Posterior cingulate gyrus (tissue), 11 donors: ENCODE data around the gene HNRNPUL1.
"Not testable (repeated sequence)": the region's sequence is repeated elsewhere in the genome, so short reads cannot be mapped to it uniquely, and the experiment has no call there.

Source experiments
- DNase-seq, 10 donors: peaks; one replicate each; pipeline versions ENCODE4 v3.0.0 to v3.0.0-alpha.2; 2020 to 2021; ENCODE audit warnings: mixed read lengths in 3 of 10
- intact Hi-C: fragments of 100-400 bp; cut with DNase I; formaldehyde crosslinking; loops from one replicate; pipeline ENCODE4 v1.15.1; 2023

Gene HNRNPUL1

GRCh38 chr19:41269055-41269454 is 4.9 kb downstream of the HNRNPUL1 start:
- peak in 1 of 10 donors; percentile 14 for DNase-seq
- intact Hi-C loops: no loop called here

- peak in 1 of 10 donors; percentile 33 for DNase-seq
Measured at GRCh38 chr19:41269571-41269970, 5.4 kb downstream of the HNRNPUL1 start.

GRCh38 chr19:41273076-41273475 is 8.9 kb downstream of the HNRNPUL1 start:
- no peak for DNase-seq
- intact Hi-C loops: no loop called here

More at GRCh38 chr19:41269571-41269970, 5.4 kb downstream of the HNRNPUL1 start:
- intact Hi-C loops: no loop called here

GRCh38 chr19:41274802-41275201 is 10.6 kb downstream of the HNRNPUL1 start:
- intact Hi-C loops: no loop called here
- DNase-seq: peak in 1 of 10 donors; percentile 16

- no peak for DNase-seq
- intact Hi-C loops: no loop called here
Measured at GRCh38 chr19:41276231-41276630, 12.1 kb downstream of the HNRNPUL1 start.

GRCh38 chr19:41278478-41278877 is 14.3 kb downstream of the HNRNPUL1 start:
- intact Hi-C loops: no loop called here
- no peak for DNase-seq

- intact Hi-C loops: no loop called here
- no peak for DNase-seq
Measured at GRCh38 chr19:41288673-41289530, 24.7 kb downstream of the HNRNPUL1 start.

- intact Hi-C loops, DNase-seq: not testable (repeated sequence)
Measured at GRCh38 chr19:41289814-41290213, 25.6 kb downstream of the HNRNPUL1 start.

- intact Hi-C loops: no loop called here
Measured at GRCh38 chr19:41294393-41294792, 30.2 kb downstream of the HNRNPUL1 start.

GRCh38 chr19:41295499-41295898 is 31.3 kb downstream of the HNRNPUL1 start:
- intact Hi-C loops: no loop called here
- no peak for DNase-seq

More at GRCh38 chr19:41294393-41294792, 30.2 kb downstream of the HNRNPUL1 start:
- no peak for DNase-seq

- intact Hi-C loops: no loop called here
Measured at GRCh38 chr19:41296433-41296871, 32.3 kb downstream of the HNRNPUL1 start.

GRCh38 chr19:41297628-41298347 is 33.6 kb downstream of the HNRNPUL1 start:
- DNase-seq: peak in 1 of 10 donors; percentile 30
- intact Hi-C loops: no loop called here

More at GRCh38 chr19:41296433-41296871, 32.3 kb downstream of the HNRNPUL1 start:
- no peak for DNase-seq

- peak in 3 of 10 donors; percentile 35 to 86 (median 76) for DNase-seq
- intact Hi-C loops: no loop called here
Measured at GRCh38 chr19:41298348-41298964, 34.3 kb downstream of the HNRNPUL1 start.

GRCh38 chr19:41299046-41299754 is 35.0 kb downstream of the HNRNPUL1 start:
- peak in 3 of 10 donors; percentile 38 to 71 (median 41) for DNase-seq
- intact Hi-C loops: no loop called here

GRCh38 chr19:41299755-41300089 is 35.5 kb downstream of the HNRNPUL1 start:
- intact Hi-C loops: no loop called here
- peak in 1 of 10 donors; percentile 68 for DNase-seq

GRCh38 chr19:41300555-41300954 is 36.4 kb downstream of the HNRNPUL1 start:
- intact Hi-C loops: no loop called here

GRCh38 chr19:41302624-41303351 is 38.6 kb downstream of the HNRNPUL1 start:
- peak in 1 of 10 donors; percentile 60 for DNase-seq
- intact Hi-C loops: no loop called here

More at GRCh38 chr19:41300555-41300954, 36.4 kb downstream of the HNRNPUL1 start:
- peak in 1 of 10 donors; percentile 6 for DNase-seq

GRCh38 chr19:41303954-41304353 is 39.8 kb downstream of the HNRNPUL1 start:
- intact Hi-C loops: no loop called here
- peak in 2 of 10 donors; percentile 46 to 73 for DNase-seq

- peak in 2 of 10 donors; percentile 4 to 40 for DNase-seq
- intact Hi-C loops: no loop called here
Measured at GRCh38 chr19:41304706-41305483, 40.7 kb downstream of the HNRNPUL1 start.
